Keratinocyte (primary cell): ENCODE measurements around the gene YDJC. TPM values are rescaled to one million over a fixed set of nuclear protein-coding genes. Genes with fewer than 3 reads are reported as not detected.
"Not testable (repeated sequence)": the region's sequence is repeated elsewhere in the genome, so short reads cannot be mapped to it uniquely, and the experiment has no call there.

Experiments used
- DNase-seq: peaks from one replicate; pipeline ENCODE4 v3.0.0-alpha.2; 2011; ENCODE audit warnings: low read depth, missing footprints, low spot score
- FAIRE-seq: peaks from 2 replicates; lab custom pipeline; 2011; peaks lifted over from hg19 to GRCh38; lab: Jason Lieb, UNC
- H2AFZ ChIP-seq: 2 replicates; pipeline ENCODE4 v1.6.0; 2012; ENCODE audit warnings: low read length, control low read depth, inconsistent platforms; ENCODE audit not compliant: control insufficient read depth
- H3K27ac ChIP-seq: 2 replicates; pipeline ENCODE4 v1.5.1; 2011; ENCODE audit warnings: low read length; ENCODE audit not compliant: control insufficient read depth, insufficient read depth
- H3K27me3 ChIP-seq: 3 replicates; pipeline ENCODE4 v1.6.0; 2011; ENCODE audit warnings: low read length; ENCODE audit not compliant: control insufficient read depth, insufficient read depth; ENCODE audit errors: extremely low read depth
- H3K36me3 ChIP-seq, 2 experiments: 2 replicates in 1 of 2; 3 replicates in 1 of 2; pipeline ENCODE4 v1.5.1; 2011; ENCODE audit warnings: low read length in 2 of 2, mild to moderate bottlenecking in 1 of 2; ENCODE audit not compliant: control insufficient read depth in 2 of 2, insufficient read depth in 2 of 2; ENCODE audit errors: extremely low read depth in 1 of 2
- H3K4me1 ChIP-seq: 3 replicates; pipeline ENCODE4 v1.5.1; 2011; ENCODE audit warnings: low read length; ENCODE audit not compliant: control insufficient read depth, insufficient read depth; ENCODE audit errors: extremely low read depth
- H3K4me2 ChIP-seq: 3 replicates; pipeline ENCODE4 v1.6.0; 2011; ENCODE audit warnings: low read depth, low read length; ENCODE audit not compliant: control insufficient read depth, insufficient read depth; ENCODE audit errors: extremely low read depth
- H3K4me3 ChIP-seq, 3 experiments: fragments of 200-600 bp in 1 of 3; sonication (generic) in 1 of 3; 2 replicates in 2 of 3; 3 replicates in 1 of 3; pipeline ENCODE4 v1.5.1; 2011 to 2016; ENCODE audit warnings: low read length in 3 of 3, mild to moderate bottlenecking in 3 of 3, control low read depth in 2 of 3, inconsistent platforms in 1 of 3, low read depth in 1 of 3, mixed read lengths in 1 of 3, mixed run types in 1 of 3, moderate library complexity in 1 of 3; ENCODE audit not compliant: control insufficient read depth in 2 of 3, insufficient read depth in 2 of 3; ENCODE audit errors: extremely low read depth in 1 of 3
- H3K79me2 ChIP-seq: 2 replicates; pipeline ENCODE4 v1.6.0; 2012; ENCODE audit warnings: low read length; ENCODE audit not compliant: control insufficient read depth, insufficient read depth
- H3K9ac ChIP-seq: 3 replicates; pipeline ENCODE4 v1.6.0; 2011; ENCODE audit warnings: low read length; ENCODE audit not compliant: control insufficient read depth, insufficient read depth; ENCODE audit errors: extremely low read depth
- H3K9me1 ChIP-seq: 3 replicates; pipeline ENCODE4 v1.6.0; 2011; ENCODE audit warnings: low read length; ENCODE audit not compliant: control insufficient read depth, insufficient read depth; ENCODE audit errors: extremely low read depth
- H3K9me3 ChIP-seq: 2 replicates; pipeline ENCODE4 v1.5.1; 2012; ENCODE audit warnings: low read depth, low read length; ENCODE audit not compliant: control insufficient read depth
- H4K20me1 ChIP-seq: 3 replicates; pipeline ENCODE4 v1.6.0; 2011; ENCODE audit warnings: low read length; ENCODE audit not compliant: control insufficient read depth, insufficient read depth; ENCODE audit errors: extremely low read depth
- CTCF ChIP-seq, 3 experiments: IDR thresholded peaks in 1 of 3; conservative IDR thresholded peaks in 1 of 3; optimal IDR thresholded peaks in 1 of 3; 2 replicates in 2 of 3; 3 replicates in 1 of 3; pipeline versions ENCODE3 to v1.5.1; 2011; ENCODE audit warnings: low read length in 3 of 3, mild to moderate bottlenecking in 3 of 3, moderate library complexity in 2 of 3, control low read depth in 1 of 3, inconsistent platforms in 1 of 3; ENCODE audit not compliant: insufficient read depth in 2 of 3; ENCODE audit errors: extremely low read depth in 1 of 3
- EZH2 ChIP-seq: IDR thresholded peaks from one replicate; pipeline ENCODE4 v1.6.1; 2012; ENCODE audit warnings: inconsistent platforms, mild to moderate bottlenecking, low read length, moderate library complexity
- dilution Hi-C: fragments of 300-500 bp; cut with MboI; formaldehyde crosslinking; loops from one replicate; pipeline ENCODE4 v1.7.0; 2020; ENCODE audit warnings: low sequenced_read_pairs; ENCODE audit not compliant: extremely low pct_ligation_motif_present
- polyA plus RNA-seq, 5 experiments: library from polyadenylated mRNA; depleted of rRNA in 3 of 5; stranded (reverse) in 3 of 5; stranded (forward) in 1 of 5; unstranded in 1 of 5; fragments of >200 nt; gene quantifications; 1 replicate in 1 of 5; 2 replicates in 3 of 5; 3 replicates in 1 of 5; pipeline versions ENCODE4 v1.2.1 to v1.2.3, GENCODE V29; 2011 to 2012; ENCODE audit warnings: missing spikeins in 2 of 5, low read depth in 1 of 5, low replicate concordance in 1 of 5

Gene YDJC
- polyA plus RNA-seq, 1 donor (not counting 4 experiments of a cell fraction or from before 2014, with no cell fraction given): 18.2 TPM

GRCh38 chr22:21640810-21641209 lies 11.0 kb upstream of the YDJC start:
- DNase-seq: no peak
- H3K9me1 ChIP-seq: no peaks in the 10 kb centered on the region
- TF ChIP-seq EZH2 (no peak), CTCF (optimal IDR thresholded peaks at IDR 0.05 in 1 of 3, IDR thresholded peaks at IDR 0.05 in 1 of 3, conservative IDR thresholded peaks at IDR 0.05 in 1 of 3; ENCODE audit: extremely low read depth in 1 of 3, insufficient read depth in 2 of 3, low read length in 3 of 3) (no peak)
- no peaks in the 10 kb centered on the region for H3K9me3 ChIP-seq
- no peak overlapping the region for H3K9ac ChIP-seq
- no peaks in the 10 kb centered on the region for H3K27me3 ChIP-seq
- H3K36me3 ChIP-seq: peaks cover 0 to 6% of the 10 kb centered on the region in 2 experiments
- no peak overlapping the region for H3K27ac ChIP-seq
- no peak overlapping the region for H3K4me3 ChIP-seq
- FAIRE-seq: no peak
- dilution Hi-C loops: no loop called here
- H2AFZ ChIP-seq: no peak overlapping the region
- peaks cover 7% of the 10 kb centered on the region for H4K20me1 ChIP-seq
- H3K79me2 ChIP-seq: peaks cover 18% of the 10 kb centered on the region
- H3K4me1 ChIP-seq: peaks cover 17% of the 10 kb centered on the region
- peak overlapping the region; percentile 99 for H3K4me2 ChIP-seq

- no peak for TF ChIP-seq CTCF (optimal IDR thresholded peaks at IDR 0.05 in 1 of 3, IDR thresholded peaks at IDR 0.05 in 1 of 3, conservative IDR thresholded peaks at IDR 0.05 in 1 of 3; ENCODE audit: extremely low read depth in 1 of 3, insufficient read depth in 2 of 3, low read length in 3 of 3)
- TF ChIP-seq EZH2: no peak
- DNase-seq (no peak), FAIRE-seq (no peak)
- Histone ChIP-seq H3K79me2 (peaks cover 18% of the 10 kb centered on the region), H3K9me1 (no peaks in the 10 kb centered on the region), H4K20me1 (peaks cover 7% of the 10 kb centered on the region), H3K4me3 (no peak overlapping the region), H3K36me3 (peaks cover 0 to 6% of the 10 kb centered on the region in 2 experiments), H3K27me3 (no peaks in the 10 kb centered on the region), H3K4me2 (no peak overlapping the region), H3K9ac (no peak overlapping the region), H3K27ac (no peak overlapping the region), H2AFZ (no peak overlapping the region), H3K4me1 (peaks cover 17% of the 10 kb centered on the region), H3K9me3 (no peaks in the 10 kb centered on the region)
- dilution Hi-C loops: no loop called here
Measured at GRCh38 chr22:21639359-21639758, 9.5 kb upstream of the YDJC start.

- H3K27me3 ChIP-seq, H3K4me3 ChIP-seq, H3K4me2 ChIP-seq, FAIRE-seq, H2AFZ ChIP-seq, H3K9me3 ChIP-seq, H3K36me3 ChIP-seq, H3K27ac ChIP-seq, H4K20me1 ChIP-seq, H3K9ac ChIP-seq, H3K79me2 ChIP-seq, DNase-seq, dilution Hi-C loops, H3K9me1 ChIP-seq: not testable (repeated sequence)
- peaks cover 14% of the 10 kb centered on the region for H3K4me1 ChIP-seq
Measured at GRCh38 chr22:21637450-21637849, 7.6 kb upstream of the YDJC start.
